ENCODE measurements around the gene COX14.
"Not testable (repeated sequence)": the region's sequence is repeated elsewhere in the genome, so short reads cannot be mapped to it uniquely, and the experiment has no call there.

Gene COX14

DNA sequence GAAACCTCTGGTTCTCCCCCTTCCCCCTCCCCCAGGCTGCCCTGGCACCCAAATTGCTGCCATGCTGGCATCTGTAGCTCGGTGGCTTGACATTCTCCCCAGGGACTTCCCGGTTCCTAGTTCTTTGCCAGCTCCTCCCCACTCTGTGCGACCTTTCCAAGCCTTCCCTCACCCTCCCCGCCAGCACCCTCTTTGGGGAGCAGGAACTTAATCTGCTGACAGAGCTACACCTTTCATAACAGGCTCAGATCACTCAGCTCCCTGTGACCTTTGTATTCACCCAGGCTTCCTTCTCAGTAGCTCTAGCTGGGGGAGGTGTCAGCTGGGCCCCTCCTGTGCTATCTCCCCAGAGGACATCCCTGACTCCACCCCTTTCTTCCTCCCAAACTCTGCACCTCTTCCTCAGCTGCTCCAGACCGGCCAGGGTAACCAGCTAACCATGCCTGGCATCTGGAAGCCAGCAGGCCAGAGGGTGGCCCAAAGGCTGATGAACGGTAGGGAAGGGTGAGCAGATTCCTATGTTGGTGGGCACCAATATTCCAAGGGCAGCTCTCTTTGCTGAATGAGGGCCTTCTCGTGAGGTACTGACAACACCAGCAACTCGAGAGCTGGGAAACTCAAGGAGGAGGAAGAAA, 1.8 kb upstream of the COX14 start:
- peak; percentile 66 to 78 (median 71) for DNase-seq

DNA sequence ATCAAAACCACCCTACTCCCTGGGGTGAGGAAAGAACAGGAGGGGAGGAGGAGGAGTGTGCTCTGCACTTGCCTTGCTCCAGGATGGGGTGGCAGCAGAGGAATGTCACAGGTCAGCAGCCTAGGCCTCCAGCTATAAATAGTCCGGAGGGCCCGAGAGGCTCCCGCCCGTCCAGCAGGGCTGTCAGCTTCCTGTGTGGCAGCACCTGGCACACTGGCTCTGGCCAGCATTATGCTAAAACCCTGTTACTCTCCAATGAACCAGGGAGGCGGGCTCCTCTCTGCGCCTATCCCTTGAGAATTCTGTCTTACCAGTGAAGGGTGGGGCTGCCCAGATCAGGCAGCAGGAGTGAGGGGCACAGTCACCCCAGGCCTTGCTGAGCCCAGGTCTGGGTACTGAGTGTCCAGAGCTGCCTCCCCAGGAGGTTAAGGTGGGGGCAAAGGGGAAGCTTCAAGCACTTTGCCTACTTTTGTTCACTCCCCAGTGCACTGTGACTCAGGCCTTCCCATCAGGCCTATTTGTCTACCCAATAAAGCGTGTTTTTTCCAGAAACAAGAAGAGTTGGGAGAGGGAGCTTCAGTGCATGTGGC, 1.2 kb upstream of the COX14 start:
- DNase-seq, result peak; percentile 27 to 45 (median 39)

DNA sequence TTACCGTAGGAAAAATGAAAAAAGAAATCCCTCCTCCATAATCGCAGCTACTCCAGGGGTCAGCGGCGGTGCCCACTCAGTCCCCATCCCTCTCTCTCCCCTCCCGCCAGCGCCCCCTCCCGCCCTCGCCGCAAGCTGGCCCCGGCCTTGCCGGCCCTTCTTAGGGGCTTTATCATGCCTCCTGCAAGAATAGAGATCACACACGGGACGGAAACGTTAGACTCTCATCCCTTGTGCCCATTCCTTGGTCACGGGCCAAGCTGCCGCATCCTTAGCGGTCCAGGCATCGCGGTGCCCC, 692 bp upstream of the COX14 start:
- no peak for DNase-seq

DNA sequence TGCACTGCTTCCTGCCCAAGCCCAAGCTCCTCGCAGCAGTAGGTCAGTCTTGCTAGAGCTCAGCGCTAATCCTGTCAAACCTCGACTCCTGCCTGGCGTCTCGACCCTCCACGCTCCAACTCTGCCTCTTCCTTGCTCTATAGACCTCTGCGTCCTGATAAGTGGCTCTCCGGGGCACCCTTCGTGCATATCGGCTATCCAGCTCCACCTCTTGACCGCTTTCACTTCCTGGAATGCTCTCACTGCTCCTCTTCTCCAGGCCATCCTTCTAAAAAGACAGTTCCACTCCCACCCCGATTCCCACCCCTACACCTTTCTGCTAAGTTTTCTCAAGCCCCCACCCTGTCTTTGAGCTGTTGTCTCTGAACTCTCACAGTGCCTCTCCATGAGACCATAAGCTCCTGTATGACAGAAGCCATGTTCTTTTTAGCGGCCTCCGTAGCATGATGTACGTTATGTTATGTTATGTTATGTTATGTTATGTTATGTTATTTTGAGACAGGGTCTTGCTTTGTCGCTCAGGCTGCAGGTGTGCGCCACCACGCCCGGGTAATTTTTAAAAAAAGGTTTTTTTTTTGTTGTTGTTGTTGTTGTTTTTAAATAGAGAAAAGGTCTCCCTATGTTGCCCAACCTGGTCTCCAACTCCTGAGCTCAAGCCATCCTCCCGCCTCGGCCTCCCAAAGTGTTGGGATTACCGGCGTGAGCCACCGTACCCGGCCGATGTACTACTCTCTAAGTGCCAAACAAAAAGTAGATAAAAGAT, 601 bp downstream of the COX14 start:
- DNase-seq, result peak; percentile 45 to 57 (median 51)

DNA sequence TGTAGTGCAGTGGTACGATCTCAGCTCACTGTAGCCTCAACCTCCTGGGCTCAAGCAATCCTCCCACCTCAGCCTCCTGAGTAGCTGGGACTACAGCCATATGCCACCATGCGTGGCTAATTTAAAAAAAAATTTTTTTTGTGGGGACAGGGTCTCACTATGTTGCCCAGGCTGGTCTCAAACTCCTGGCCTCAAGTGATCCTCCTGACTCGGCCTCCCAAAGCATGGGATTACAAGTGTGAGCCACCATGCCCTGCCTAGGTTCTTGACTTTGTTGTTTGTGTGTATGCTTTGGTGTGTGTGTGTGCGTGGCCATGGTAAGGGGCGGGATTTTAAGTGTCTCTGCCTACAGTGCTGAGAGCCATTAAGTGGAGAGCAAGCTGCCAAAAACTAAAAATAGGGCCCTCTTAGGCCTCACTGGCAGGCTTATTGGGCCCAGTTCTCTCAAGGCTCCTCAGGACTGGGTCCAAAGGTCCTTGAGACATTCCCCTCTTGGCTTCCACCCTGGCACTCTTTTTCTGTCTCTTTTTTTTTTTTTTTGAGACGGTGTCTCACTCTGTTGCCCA, 5.1 kb downstream of the COX14 start:
- no peak for DNase-seq

DNA sequence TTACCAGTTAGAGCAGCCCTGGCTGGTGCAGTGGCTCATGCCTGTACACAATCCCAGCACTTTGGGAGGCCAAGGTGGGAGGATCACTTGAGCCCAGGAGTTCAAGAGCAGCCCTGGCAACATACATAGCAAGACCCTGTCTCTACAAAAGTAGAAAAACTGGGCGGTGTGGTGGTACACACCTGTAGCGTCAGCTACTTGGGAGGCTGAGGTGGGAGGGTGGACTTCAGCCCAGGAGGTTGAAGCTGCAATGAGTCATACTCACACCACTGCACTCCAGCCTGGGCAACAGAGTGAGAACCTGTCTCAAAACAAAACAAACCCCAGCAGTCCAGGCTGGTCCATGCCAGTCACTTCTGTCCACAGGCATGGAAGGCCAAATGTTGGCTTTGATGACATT, 7.4 kb downstream of the COX14 start:
- DNase-seq, result no peak

DNA sequence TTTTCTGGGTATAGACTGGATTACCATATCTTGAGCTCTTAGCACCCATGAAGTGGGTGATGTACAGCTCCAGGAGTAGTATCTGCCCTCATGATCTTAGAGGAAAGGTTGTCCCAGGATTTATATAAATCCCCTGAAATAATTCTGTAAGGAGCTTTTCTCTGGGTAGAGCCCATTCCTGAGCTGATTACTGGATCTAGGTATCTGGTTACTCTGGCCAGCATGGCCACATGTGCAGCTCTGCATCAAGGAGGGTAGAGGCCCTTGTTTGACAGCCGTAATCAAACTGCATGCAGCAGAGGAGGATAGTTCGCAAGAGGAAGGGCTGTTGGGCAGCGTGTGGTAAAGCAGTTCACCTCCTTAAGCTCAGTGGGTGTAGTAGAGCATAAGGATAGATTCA, 8.5 kb downstream of the COX14 start:
- no peak for DNase-seq

DNA sequence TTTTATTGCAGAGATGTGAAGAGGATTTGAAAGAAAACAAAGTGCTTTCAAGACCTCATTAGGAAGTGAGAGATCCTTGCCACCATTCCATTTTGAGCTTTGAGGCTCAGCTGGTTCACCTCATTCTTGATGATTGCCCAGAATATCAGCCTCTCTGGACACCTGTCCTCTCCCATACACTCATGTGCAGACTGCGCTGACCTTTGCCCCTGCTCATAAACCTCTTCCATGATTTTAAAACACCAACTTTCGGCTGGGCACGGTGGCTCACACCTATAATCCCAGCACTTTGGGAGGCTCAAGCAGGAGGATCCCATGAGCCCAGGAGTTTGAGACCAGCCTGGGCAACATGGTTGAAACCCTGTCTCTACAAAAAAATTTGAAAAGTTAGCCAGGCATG, 8.9 kb downstream of the COX14 start:
- no peak for DNase-seq

DNA sequence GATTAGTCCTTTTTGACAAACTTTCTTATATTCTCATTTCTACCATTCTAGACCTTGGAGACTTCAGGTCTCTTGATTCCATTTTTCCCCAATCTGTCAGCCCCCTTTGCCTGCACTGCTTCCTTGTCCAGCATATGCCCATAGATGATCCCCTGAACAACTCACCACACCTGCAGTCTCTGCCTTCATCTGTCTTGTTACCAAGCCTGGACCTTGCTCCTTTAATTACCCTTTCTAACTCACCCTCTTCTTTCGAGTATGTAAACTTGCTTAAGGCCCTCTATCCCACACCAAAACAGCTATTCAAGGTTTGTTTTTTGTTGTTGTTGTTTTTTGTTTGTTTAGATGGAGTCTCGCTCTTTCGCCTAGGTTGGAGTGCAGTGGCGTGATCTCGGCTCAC, 9.6 kb downstream of the COX14 start:
- DNase-seq, result no peak

DNA sequence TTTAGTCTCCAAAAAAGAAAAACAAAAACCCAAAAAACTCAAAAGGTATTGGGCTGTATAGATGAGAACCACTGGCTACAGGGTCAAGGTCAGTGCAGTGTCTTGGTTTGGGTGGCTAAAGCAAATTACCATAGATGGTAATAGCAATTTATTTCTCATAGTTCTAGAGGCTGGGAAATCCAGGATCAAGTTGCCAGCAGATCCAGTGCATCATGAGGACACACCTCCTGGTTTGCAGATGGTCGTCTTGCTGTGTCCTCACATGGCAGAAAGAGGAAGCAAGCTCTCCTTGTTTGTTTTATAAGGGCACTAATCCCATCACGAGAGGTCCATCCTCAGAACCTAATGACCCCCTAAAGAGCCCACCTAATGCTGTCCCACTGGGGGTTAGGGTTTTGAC, 11.2 kb downstream of the COX14 start:
- DNase-seq, result no peak

DNA sequence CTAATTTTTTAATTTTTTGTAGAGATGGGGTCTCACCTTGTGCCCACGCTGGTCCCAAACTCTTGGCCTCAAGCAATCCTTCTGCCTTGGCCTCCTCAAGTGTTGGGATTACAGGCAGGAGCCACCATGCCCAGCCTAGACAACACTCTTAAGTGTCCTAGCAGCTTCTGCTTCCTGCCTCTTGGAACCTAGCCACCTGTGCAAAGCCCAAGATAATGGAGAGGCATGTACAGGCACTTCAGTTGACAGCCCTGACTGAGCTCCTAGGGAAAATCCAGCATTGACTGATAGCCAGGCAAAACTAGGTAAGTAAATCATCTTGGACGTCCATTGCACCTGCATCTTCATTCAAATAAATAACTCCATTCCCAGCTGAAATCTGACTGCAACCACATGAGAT, 15.5 kb downstream of the COX14 start:
- DNase-seq, result no peak

DNA sequence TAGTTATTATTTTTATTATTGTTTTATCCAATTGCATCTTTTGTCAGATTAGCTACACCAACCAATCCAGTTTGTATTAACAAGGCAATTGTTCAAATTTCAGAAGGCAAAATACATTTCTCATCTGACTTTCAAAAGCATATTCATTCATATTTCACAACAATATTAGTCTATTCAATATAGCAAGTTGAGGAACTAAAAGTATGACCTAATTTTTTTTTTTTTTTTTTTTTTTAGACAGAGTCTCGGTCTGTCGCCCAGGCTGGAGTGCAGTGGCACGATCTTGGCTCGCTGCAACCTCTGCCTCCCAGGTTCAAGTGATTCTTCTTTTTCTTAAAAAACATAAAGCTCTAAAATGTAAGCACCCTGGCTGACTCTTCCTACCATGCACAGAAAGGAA, 17.3 kb downstream of the COX14 start:
- DNase-seq, result peak in 2 of 3 donors; percentile 69 to 76

DNA sequence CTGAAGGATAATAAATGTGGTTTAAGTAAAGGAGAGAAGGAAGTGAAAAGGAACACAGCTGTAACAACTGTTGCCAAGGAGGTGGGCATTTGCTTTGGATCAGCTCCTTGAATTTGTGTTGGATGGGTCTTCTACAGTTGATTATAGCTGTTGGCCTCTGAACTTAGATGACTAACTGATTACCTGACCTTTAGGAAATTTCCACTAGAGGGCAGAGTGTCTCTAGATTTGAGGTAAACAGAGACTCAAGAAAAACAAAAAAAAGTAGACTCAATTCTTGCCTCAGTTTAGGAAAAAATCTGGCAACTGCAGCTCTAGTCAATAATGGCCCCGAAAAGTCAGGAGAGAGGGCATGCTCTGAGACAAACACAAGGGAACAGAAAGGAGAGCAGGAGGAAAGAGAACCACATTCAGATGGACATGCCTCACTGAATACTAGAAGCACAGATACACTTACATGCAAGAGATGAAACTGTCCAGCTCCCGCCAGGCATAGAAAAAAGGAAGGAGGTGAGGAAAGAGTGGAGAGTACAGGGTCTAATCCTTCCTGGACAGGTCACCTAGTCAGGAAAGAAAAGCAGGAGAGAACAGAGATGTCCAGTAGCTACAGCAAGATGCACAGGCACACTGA, 20.6 kb downstream of the COX14 start:
- peak; percentile 43 to 76 (median 63) for DNase-seq

DNA sequence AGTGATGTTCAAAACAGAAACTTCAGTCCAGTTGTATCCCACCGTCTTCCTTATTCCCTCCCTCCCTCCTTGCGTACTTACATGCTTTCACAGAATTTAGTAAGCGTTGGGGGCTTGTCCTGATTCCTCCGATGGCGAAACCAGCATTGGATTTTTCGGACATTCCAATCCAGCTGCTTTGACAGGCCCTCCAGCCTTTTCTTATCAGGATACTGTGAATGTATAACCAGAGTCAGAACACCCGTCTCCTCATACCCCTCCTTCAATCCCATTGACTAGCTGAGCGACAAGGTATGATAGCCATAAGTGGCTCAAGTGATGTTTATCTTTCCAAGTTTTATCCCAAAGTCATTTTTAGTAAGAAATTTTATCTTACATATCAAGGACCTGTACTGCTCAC, 31.0 kb downstream of the COX14 start:
- no peak for DNase-seq

DNA sequence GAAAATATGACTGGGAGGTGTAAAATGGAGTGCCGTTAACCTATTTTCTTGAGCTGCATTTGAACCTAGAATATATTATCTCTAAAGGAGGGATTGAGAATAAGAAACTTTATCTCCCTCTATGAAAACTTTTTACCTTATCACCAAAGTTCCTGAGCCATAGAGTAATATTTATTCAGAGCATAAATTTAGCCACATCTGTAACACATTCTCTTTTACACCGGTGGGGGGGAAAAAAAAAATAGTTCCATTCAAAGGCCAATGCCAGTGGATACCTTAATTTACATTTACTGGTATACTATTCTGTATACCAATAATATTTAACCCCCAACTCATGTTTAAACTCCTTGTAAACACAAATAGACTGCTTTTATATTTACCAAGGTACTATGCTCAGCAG, 33.4 kb downstream of the COX14 start:
- DNase-seq, result no peak

DNA sequence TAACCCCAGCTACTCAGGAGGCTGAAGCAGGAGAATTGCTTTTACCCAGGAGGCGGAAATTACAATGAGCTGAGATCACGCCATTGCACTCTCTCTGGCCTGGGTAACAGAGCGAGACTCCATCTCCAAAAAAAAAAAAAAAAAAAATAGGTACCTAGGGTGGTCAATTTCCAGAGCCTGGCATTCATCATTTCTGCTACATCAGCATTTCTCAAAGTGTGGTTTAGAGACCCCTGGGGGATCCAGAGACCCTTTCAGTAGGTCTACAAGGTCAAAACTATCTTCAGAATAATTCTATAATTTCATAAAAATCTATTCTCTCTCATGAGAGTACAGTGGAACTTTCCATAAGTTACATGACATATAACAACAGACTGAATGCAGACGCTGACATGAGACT, 35.2 kb downstream of the COX14 start:
- no peak for DNase-seq

DNA sequence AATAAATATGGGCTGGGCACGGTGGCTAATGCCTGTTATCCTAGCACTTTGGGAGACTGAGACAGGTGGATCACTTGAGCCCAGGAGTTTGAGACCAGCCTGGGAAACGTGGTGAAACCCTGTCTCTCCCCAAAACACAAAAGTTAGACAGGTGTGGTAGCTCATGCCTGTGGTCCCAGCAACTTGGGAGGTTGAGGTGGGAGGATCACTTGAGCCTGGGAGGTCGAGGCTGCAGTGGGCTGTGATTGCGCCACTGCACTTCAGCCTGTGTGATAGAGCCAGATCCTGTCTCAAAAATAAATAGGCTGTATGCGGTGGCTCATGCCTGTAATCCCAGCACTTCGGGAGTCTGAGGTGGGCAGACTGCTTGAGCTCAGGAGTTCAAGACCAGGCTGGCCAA, 36.0 kb downstream of the COX14 start:
- DNase-seq, result not testable (repeated sequence)

DNA sequence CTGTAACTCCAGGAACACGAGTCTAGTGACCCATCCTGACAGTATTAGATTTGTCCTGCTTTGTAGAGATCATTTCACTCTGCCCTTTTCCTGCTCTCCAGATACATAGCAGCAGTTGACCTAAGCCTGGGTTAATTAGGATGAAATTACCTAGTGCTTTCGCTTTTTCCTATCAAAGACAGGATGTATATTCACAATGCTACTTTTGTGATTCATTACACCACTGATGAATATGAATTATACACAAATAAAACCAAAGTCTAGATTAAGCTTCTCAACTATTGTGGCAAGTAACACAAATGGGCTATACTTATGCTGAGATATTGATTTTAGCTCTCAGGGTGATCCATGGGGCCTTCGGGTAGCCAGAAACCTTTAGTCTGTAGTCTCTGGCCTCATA, 37.3 kb downstream of the COX14 start:
- no peak for DNase-seq

DNA sequence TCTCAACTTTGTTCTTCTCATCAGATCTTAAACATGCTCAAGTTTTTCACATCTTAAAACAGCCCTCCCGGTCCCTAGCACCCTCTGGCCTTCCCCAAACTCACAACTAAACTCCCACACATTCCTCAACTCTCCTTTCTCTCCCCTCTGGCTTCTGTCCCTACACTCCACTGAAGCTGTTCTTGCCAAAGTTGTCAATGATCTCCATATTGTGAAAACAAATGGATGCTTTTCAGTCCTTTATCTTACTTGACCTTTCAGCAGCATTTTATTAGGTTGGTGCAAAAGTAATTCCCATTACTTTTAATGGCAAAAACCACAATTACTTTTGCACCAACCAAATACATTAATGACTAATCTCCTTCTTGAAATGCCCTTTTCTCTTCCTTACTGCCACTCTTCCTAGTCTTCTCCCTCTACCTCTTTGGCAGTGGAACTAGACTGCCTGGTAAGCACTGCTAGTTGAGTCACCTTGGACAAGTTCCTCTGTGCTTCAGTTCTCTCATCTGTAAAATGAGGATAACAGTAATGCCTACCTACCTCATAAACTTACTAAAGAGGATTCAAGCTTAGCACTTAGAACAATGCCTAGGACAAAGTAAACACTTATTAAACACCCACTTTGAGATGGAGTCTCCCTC, 39.1 kb downstream of the COX14 start:
- no peak for DNase-seq

DNA sequence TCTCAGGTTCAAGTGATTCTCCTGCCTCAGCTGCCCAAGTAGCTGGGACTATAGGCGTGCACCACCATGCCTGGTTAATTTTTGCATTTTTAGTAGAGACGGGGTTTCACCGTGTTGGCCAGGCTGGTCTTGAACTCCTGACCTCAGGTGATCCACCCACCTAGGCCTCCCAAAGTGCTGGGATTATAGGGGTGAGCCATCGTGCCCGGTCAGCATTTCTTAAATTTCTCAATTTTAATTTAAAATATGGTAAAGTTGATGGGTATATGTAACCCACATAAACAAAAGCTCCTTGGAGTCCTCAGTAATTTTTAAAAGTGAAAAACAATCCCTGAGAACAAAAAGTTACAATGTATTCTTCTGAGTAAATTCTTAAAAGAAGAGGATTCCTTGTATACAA, 42.9 kb downstream of the COX14 start:
- not testable (repeated sequence) for DNase-seq

DNA sequence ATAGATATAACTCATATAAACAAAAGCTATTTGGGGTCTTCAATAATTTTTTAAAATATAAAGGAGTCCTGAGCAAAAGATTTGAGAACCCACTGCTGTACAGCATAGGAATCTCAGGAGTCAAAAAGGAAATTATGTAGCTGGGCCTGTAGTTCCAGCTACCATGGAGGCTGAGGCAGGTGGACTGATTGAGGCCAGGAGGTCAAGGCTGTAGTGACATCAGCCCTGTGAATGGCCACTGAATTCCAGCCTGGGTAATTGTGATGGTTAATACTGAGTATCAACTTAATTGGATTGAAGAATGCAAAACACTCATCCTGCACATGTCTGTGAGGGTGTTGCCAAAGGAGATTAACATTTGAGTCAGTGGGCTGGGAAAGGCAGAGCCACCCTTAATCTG, 44.6 kb downstream of the COX14 start:
- DNase-seq, result no peak

DNA sequence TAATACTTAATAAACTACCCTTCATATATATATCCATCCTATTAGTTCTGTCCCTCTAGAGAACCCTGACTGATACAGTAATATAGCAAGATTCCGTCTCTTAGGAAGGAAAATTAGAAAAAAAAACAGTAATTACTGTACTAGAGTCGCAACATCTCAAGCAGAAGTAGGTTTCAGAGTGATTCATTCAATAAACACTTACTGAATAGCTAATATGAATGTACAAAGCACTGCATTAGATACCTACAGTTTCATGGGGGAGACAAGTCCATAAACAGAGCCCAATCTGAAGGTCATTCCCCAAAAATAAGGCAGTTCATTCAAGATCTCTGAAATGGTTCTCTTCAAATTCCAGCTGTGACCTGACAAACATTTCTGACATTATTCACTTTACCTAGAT, 45.2 kb downstream of the COX14 start:
- DNase-seq, result no peak

DNA sequence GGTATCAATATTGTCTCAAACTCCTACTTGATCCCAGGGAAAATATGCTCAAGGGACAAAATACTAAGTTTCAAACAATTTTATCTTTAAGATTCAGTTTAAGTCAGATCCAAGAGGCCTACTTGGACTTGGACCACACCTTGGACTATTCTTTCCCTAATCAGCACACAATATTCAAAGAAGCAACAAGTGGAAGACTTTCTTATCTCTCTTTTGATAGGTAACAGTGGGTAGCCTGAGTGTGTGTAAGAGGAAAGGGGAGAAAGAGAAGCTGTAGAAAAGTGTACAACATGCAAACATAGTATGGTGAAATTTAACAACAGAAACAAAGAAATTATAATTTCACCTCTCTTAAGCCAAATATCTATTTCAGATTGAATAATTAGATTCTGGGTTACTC, 48.6 kb downstream of the COX14 start:
- no peak for DNase-seq
